AG04450 (cell line): ENCODE measurements around the gene LITAF. TPM values are rescaled to one million over a fixed set of nuclear protein-coding genes. Genes with fewer than 3 reads are reported as not detected.

ENCODE experiments used
- CTCF ChIA-PET: fragments of 300-600, 350-600 bp; formaldehyde crosslinking; extraction: SDS; loops from one replicate; lab custom pipeline; 2022; ENCODE audit warnings: antibody characterized with exemption, inconsistent platforms; lab: Charles Lee
- POLR2A ChIA-PET: fragments of 350-600 bp; formaldehyde crosslinking; extraction: SDS; loops from one replicate; lab custom pipeline; 2021; ENCODE audit warnings: antibody characterized with exemption, inconsistent platforms; lab: Yijun Ruan, JAX
- DNase-seq: peaks from one replicate; pipeline ENCODE4 v3.0.0-alpha.2; 2011; ENCODE audit warnings: low read depth, low spot score
- H3K27ac ChIP-seq: one replicate; pipeline ENCODE4 v1.5.1; 2012; ENCODE audit warnings: low read depth, low read length, control low read depth
- H3K27me3 ChIP-seq: one replicate; pipeline ENCODE4 v1.6.0; 2012; ENCODE audit warnings: low read length; ENCODE audit not compliant: control insufficient read depth, insufficient read depth
- H3K4me3 ChIP-seq: 2 replicates; pipeline ENCODE4 v1.5.1; 2011; ENCODE audit warnings: mild to moderate bottlenecking, low read depth, low read length, control low read depth
- H3K9me3 ChIP-seq: 2 replicates; pipeline ENCODE4 v1.5.1; 2012; ENCODE audit warnings: low read length; ENCODE audit not compliant: control insufficient read depth, insufficient read depth
- polyA plus RNA-seq: library from polyadenylated mRNA; depleted of rRNA; stranded (reverse); fragments of >200 nt; gene quantifications from 2 replicates; pipeline ENCODE4 v1.2.3, GENCODE V29; 2011
- TF ChIP-seq, protein P1 (sequence below): IDR thresholded peaks from 2 replicates; pipeline ENCODE4 v1.5.1; 2011; ENCODE audit warnings: low read depth, low read length, control low read depth, inconsistent platforms

Gene LITAF
- polyA plus RNA-seq, 1 experiment: 190 TPM

DNA sequence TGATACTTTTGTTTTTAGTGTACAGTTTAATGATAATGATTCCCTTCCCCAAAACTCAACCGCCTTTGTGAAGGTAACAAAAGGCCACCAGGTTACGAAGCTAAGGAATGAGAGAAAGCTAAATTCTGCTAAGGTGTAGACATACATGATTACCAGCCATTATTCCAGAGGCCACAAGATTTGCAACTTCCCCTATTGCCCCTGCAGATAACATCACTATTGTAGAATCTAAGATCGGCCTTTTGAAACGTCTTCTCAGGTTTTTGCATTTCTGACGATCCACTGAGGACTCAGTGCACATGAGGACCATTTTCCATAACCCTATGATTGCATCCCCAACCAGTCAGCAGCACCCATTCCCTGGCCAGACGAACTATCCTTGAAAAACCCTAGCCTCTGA, 47.6 kb upstream of the LITAF start:
- H3K27me3 ChIP-seq: no peaks in the 10 kb centered on the region
- DNase-seq: no peak
- no peaks in the 10 kb centered on the region; the same call in 1 of the 2 replicates for H3K9me3 ChIP-seq
- no peak overlapping the region for H3K4me3 ChIP-seq
- no peak overlapping the region for H3K27ac ChIP-seq
- TF ChIP-seq, protein P1, sequence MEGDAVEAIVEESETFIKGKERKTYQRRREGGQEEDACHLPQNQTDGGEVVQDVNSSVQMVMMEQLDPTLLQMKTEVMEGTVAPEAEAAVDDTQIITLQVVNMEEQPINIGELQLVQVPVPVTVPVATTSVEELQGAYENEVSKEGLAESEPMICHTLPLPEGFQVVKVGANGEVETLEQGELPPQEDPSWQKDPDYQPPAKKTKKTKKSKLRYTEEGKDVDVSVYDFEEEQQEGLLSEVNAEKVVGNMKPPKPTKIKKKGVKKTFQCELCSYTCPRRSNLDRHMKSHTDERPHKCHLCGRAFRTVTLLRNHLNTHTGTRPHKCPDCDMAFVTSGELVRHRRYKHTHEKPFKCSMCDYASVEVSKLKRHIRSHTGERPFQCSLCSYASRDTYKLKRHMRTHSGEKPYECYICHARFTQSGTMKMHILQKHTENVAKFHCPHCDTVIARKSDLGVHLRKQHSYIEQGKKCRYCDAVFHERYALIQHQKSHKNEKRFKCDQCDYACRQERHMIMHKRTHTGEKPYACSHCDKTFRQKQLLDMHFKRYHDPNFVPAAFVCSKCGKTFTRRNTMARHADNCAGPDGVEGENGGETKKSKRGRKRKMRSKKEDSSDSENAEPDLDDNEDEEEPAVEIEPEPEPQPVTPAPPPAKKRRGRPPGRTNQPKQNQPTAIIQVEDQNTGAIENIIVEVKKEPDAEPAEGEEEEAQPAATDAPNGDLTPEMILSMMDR: no peak
- CTCF ChIA-PET: no interaction called here
- POLR2A ChIA-PET: no interaction called here

DNA sequence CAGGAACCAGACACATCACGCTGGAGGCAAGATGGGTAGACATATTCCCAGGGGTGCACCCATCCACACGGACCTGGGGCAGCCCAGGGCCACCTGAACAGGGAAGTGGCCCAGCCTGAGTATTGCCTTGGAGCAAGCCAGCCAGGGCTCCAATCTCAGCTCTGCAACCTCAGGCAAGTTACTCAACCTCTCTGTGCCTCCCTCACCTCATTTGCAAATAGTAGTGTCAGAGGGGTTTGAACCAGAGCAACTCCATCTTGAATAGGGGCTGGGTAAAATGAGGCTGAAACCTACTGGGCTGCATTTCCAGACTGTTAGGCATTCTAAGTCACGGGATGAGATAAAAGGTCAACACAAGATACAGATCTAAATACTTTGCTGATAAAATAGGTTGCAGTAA, 46.4 kb upstream of the LITAF start:
- ChIA-PET CTCF (no interaction called here), POLR2A (interaction anchor here (0.5 to 1.4 kb wide), 4 partner anchors 11 to 46 kb away, joined by 3 to 6 read pairs (median 5); partner anchors contain the start of gene LITAF)
- Histone ChIP-seq H3K27me3 (no peaks in the 10 kb centered on the region), H3K27ac (peak overlapping the region; percentile 96), H3K4me3 (no peak overlapping the region), H3K9me3 (no peaks in the 10 kb centered on the region; the same call in 1 of the 2 replicates)
- DNase-seq: no peak
- TF ChIP-seq, protein P1: no peak

DNA sequence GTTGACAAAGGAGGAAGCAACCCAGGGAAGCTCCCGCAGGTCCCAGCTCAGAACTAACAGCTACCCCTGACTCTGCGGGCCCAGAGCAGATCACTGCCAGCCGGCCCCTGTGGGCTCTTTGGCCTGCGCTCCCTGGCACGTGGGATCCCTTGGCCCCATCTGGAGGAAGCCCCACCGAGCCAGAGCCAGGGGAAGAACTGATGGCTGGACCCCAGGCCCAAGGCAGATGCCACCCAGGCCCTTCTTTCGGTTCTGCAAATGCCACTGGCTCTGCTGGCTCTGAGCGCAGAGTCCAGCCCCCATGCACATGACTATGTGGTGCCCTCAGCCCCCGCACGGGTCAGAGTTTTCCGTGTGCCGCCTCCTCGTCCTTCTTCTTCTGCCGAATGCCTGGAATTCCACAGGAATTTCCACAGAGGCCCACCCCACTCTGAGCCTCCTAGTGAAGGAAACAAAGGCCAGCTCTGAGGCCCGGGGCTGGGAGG, 45.8 kb upstream of the LITAF start:
- ChIA-PET POLR2A (interaction anchor here (0.5 to 5.2 kb wide), 7 partner anchors 8 to 554 kb away, joined by 3 to 30 read pairs (median 5); partner anchors contain the start of genes LITAF and TXNDC11), CTCF (no interaction called here)
- peak; percentile 85 for DNase-seq
- Histone ChIP-seq H3K9me3 (no peaks in the 10 kb centered on the region; the same call in 1 of the 2 replicates), H3K27me3 (no peaks in the 10 kb centered on the region), H3K27ac (peak overlapping the region; percentile 96), H3K4me3 (no peak overlapping the region; the same call in 1 of the 2 replicates)
- TF ChIP-seq, protein P1: no peak

DNA sequence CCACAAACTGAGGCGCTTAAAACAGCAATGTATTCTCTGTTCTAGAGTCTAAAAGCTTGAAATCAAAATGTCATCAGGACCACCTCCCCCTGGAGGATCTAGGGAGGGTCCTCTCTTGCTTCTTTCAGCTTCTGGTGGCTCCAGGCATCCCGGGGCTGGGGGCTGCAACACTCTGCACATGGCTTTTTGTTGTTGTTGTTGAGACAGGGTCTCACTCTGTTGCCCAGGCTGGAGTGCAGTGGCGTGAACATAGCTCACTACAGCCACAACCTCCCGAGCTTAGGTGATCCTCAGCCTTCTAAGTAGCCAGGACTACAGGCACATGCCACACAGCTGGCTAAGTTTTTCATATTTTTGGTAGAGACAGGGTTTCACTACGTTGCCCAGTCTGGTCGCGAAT, 44.5 kb upstream of the LITAF start:
- no peak for DNase-seq
- TF ChIP-seq, protein P1: no peak
- no peaks in the 10 kb centered on the region; the same call in 1 of the 2 replicates for H3K9me3 ChIP-seq
- H3K27ac ChIP-seq: no peak overlapping the region
- ChIA-PET POLR2A (interaction anchor here (5.2 kb wide), 1 partner anchor 9 kb away, joined by 30 read pairs; no protein-coding TSS in a partner anchor), CTCF (interaction anchor here (0.7 kb wide), 2 partner anchors 8 to 668 kb away, joined by 3 read pairs; no protein-coding TSS in a partner anchor)
- no peak overlapping the region for H3K4me3 ChIP-seq
- H3K27me3 ChIP-seq: no peaks in the 10 kb centered on the region

DNA sequence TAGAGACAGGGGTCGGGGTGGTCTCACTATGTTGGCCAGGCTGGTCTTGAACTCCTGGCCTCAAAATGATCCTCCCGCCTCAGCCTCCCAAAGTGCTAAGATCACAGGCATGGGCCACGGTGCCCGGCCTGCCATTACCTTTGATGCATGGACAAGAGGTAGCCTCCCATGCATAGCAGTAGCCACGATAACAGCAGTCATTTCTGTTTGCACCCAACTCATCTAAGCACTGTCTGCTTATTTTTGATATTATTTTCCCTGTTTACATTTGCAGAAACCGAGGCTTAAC, 44.0 kb upstream of the LITAF start:
- no peaks in the 10 kb centered on the region; the same call in 1 of the 2 replicates for H3K9me3 ChIP-seq
- H3K27ac ChIP-seq: no peak overlapping the region
- TF ChIP-seq, protein P1: no peak
- ChIA-PET POLR2A (interaction anchor here (1.2 to 5.2 kb wide), 2 partner anchors 10 to 39 kb away, joined by 4 to 30 read pairs; no protein-coding TSS in a partner anchor), CTCF (no interaction called here)
- no peak for DNase-seq
- no peaks in the 10 kb centered on the region for H3K27me3 ChIP-seq
- no peak overlapping the region for H3K4me3 ChIP-seq
